SK-N-MC (cell line): ENCODE measurements around the gene TADA3.

Experiments
- EZH2 ChIP-seq: fragments of 200-600 bp; sonication (generic); IDR thresholded peaks from one replicate; pipeline ENCODE4 v1.6.1; 2017; ENCODE audit warnings: antibody characterized with exemption
- FOXP2 ChIP-seq: optimal IDR thresholded peaks from 2 replicates; pipeline ENCODE3; 2011; ENCODE audit warnings: mild to moderate bottlenecking, moderate library complexity; ENCODE audit not compliant: insufficient read depth; ENCODE audit errors: extremely low read length, control extremely low read depth
- POLR2AphosphoS5 ChIP-seq: IDR thresholded peaks from 2 replicates; pipeline ENCODE4 v1.6.1; 2012; ENCODE audit warnings: mild to moderate bottlenecking, low read depth, low read length, borderline replicate concordance

DNA sequence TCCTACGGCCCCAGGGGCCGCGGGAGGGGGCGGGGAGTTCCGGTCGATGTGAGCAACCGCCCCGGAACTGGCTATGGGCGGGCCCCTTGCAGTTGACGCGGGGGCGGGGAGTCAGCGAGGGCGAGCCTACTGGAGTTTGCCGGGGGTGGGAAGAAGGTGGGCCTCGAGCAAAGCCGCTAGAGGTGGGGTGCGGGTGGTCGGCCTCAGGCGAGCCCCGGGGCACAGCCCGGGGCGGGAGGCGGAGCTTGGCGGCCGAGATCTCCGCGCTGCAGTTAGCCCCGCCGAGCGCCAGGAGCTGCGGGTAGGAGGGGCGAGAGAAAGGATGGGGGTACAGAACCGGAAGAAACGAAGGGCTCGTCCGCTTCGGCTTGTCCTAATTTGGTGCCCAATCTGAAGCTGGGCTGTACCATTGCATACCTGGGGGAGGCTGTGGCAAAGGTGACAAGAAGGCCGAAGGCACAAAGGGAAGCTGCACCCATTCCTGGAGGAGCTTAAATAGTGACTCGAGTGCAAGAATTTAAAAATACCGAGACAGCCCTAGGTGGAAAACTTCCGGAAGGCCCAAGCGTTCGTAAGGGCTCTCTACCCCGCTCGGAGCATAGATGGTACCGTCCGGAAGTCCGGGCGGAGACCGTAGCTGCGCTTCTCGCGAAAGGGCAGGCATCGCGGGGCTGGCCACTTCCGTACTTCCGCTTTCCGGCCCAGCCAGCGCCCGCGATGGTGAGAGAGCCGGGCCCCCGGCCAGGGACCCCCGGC is at the start of gene TADA3, which contains the start of gene ARPC4:
- TF ChIP-seq EZH2 (no peak), POLR2AphosphoS5 (peak; percentile 88), FOXP2 (no peak)
